ENCODE measurements around the gene VIPR2.

The VIPR2 gene

GRCh38 chr7:159046300-159046699 is 98.4 kb downstream of the VIPR2 start:
- DNase-seq (ENCODE audit: low read depth in 2 of 2) = no peak

DNA sequence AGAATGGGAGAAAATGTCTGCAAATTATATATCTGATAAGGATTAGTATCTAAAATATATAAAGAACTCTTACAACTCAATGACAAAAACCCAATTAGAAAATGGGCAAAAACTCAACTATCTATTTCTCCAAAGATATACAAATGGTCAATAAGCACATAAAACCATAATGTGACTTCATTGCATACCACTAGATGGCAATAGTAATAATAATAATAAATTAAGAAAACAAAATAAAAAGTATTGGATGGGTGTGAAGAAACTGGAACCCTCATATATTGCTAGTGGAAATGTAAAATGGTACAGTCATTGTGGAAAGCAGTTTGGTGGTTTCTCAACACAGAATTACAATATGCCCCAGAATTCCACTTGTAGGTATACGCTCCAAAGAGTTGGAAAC is 98.8 kb downstream of the VIPR2 start:
- DNase-seq (ENCODE audit: low read depth in 2 of 2) = no peak

GRCh38 chr7:159042581-159043101 is 102.0 kb downstream of the VIPR2 start:
- DNase-seq (ENCODE audit: low read depth in 2 of 2) = no peak

- no peak for DNase-seq (ENCODE audit: low read depth in 2 of 2)
These were observed 102.6 kb downstream of the VIPR2 start for GRCh38 chr7:159042103-159042502.

GRCh38 chr7:159040912-159041711 is 103.6 kb downstream of the VIPR2 start:
- no peak for DNase-seq (ENCODE audit: low read depth in 2 of 2)

- DNase-seq (ENCODE audit: low read depth in 2 of 2) = no peak
These were observed 104.5 kb downstream of the VIPR2 start for GRCh38 chr7:159040146-159040545.

GRCh38 chr7:159039716-159040115 is 105.0 kb downstream of the VIPR2 start:
- no peak for DNase-seq (ENCODE audit: low read depth in 2 of 2)

DNA sequence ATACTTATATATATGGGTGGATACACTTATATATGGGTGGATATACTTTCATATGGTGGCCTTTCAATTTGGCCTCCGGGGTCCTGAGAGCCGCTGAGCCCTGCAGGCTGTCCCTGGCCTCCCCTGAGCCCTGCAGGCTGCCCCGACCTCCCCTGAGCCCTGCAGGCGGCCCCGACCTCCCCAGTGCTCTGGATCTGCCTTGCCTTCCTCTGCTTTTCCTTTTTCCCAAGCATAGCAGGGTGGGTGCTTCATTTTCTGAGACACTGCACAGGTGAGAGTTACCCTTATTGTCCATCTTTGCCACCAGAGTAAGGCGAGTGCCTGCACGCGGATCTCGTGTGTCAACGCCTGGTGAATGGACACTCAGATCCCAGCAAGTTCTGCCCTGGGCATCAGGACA is 106.6 kb downstream of the VIPR2 start:
- no peak for DNase-seq (ENCODE audit: low read depth in 2 of 2)

GRCh38 chr7:159036916-159037605 is 107.6 kb downstream of the VIPR2 start:
- no peak for DNase-seq (ENCODE audit: low read depth in 2 of 2)

- no peak for DNase-seq (ENCODE audit: low read depth in 2 of 2)
These were observed 109.0 kb downstream of the VIPR2 start for GRCh38 chr7:159035571-159036073.

DNA sequence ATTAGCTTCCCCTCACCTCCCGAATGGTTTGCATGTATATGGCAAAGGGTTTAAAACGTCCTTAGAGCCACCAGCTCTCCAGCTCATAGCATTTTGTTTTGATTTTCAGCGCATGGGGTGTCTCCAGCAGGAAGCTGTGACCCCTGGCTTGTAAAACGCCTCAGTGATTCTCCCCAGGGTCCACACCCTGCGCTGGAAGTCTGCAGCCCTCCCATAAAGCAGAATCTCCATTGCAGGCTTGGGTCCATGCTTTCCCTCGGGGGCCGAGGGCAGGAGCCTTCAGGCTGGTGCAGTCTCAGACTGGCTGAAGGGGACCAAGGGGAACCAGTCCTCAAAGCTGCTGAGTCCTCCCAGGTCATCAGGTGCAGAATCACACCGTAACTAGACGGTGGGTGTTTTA is 109.7 kb downstream of the VIPR2 start:
- DNase-seq (ENCODE audit: low read depth in 2 of 2) = no peak

GRCh38 chr7:159034394-159034793 is 110.3 kb downstream of the VIPR2 start:
- DNase-seq (ENCODE audit: low read depth in 2 of 2) = no peak

DNA sequence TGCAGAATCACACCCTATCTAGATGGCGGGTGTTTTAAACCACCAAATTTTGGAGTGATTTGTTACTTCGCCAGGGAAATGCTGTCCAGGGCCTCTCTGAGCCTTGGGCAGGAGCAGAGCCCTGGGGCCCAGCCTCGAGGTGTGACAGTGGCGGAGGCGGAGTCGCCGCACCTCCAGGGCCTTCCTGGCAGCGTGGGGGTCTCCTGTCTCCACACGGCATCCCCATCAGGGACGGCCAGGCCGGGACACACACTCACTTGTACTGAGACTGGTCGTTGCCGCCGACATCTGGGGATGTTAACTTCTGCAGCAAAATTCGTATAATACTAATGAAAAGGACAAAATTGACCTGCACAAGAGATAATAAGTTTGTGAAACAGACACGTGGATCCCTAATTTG is 110.7 kb downstream of the VIPR2 start:
- DNase-seq (ENCODE audit: low read depth in 2 of 2) = no peak

GRCh38 chr7:159033473-159033825 is 111.2 kb downstream of the VIPR2 start:
- no peak for DNase-seq (ENCODE audit: low read depth in 2 of 2)

- DNase-seq (ENCODE audit: low read depth in 2 of 2) = no peak
These were observed 111.8 kb downstream of the VIPR2 start for GRCh38 chr7:159032753-159033472.

- no peak for DNase-seq (ENCODE audit: low read depth in 2 of 2)
These were observed 112.3 kb downstream of the VIPR2 start for GRCh38 chr7:159032322-159032721.

GRCh38 chr7:159031750-159032149 is 112.9 kb downstream of the VIPR2 start:
- no peak for DNase-seq (ENCODE audit: low read depth in 2 of 2)

DNA sequence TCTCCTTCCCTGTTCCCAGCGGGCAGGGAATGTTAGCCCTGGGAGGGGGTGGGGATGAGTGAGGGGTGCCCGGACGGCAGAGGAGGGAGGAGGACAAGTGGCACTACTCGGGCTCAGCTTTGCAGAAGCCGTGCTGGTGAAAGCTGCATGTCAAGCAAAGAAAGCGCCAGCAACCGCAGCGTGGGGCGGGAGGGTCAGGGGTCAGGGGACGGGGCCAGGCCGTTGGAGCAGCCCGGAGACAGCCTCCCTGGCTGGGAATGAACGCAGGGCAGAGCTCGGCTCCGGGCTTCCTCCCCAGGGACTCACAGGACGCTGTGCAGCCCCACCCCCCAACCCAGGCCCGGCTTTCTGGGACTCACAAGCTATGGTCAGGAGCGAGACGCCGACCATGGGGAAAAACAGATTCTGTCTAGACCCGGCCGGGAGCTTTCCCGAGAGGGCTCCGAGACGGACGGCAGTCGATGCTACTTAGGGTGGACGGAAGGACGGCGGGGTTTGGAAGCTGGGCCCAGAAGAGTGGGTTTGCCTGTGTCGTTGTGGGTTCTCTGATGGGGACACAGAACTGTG is 113.4 kb downstream of the VIPR2 start:
- no peak for DNase-seq (ENCODE audit: low read depth in 2 of 2)

DNA sequence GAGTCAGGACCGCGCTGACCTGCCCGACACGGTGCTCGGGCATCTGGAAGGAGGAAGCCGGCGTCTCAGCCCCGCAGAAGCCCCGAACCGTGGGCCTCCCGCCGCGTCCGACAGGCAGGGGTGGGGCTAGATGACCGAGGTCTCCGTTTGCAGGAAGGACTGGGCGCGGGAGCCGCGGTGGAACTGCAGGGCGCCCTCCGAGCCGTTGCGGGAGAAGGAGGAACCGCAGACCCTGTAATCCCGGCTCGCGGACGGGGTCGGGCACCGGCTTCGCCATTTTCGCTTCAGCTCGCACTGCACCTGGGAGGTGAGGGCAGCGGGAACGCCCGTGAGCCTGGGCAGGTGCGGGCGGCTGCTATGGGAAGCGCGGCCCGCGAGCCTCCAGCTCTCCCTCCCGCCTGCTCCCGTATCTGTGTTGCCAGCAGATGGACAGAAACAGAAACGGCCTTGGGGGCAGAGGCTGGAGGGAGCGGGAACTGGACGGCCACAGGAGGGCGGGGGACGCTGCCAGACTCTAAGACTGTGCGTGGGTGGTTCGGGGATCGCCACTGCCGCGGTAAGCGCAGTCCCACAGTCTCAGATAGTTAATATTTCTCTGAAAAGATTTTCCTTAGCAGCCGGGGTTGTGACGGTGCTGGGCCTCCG is 114.1 kb downstream of the VIPR2 start:
- no peak for DNase-seq (ENCODE audit: low read depth in 2 of 2)

DNA sequence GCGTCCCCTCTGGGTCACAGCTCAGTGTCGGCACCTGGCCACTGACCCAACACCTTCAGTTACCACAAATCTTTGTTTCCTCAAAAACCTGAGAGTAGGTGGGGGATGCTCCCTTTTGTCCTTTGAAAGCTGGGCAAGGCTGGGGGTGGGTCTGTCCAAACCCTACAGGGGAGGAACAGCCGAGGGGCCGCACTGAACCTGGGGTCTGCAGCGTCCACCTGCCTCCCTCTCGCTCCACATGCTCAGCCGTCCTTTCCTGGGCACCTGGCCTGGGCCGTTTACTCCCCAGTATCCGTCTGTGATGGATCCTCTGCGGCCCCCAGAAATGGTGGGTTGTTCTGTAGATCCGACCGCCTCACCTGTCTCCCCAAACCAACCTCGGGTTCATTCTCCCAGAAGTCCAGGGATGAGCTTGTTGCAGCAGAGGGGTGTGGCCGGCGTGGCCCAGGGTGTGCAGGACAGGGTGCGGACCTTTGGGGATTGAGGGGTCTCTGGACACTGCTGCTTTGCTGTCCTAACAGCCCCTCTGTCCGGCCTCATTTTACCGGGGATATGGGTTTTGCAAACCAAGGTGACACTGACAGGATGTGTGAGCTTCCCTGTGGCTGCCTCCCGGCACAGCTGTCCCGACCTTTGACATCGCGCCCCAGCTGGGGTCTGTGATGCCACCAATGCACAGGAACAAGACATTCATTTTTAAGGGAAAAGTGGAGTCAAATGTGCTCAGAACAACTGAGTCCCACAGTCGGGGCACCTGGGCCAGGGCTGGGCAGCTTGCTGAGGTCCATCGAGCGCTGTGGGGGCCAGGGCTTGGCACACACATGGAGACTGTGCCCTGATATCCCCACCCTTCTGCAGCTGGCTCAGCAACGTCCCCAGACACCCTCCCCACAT is 115.9 kb downstream of the VIPR2 start:
- DNase-seq (ENCODE audit: low read depth in 2 of 2) = no peak
